ENCODE results near the gene RGS14.
"Not testable (repeated sequence)": the region's sequence is repeated elsewhere in the genome, so short reads cannot be mapped to it uniquely, and the experiment has no call there.

Gene RGS14

GRCh38 chr5:177396807-177397206 is 39.1 kb downstream of the RGS14 start:
- DNase-seq (ENCODE audit: insufficient read length, low spot score): no peak
- FAIRE-seq: no peak

DNA sequence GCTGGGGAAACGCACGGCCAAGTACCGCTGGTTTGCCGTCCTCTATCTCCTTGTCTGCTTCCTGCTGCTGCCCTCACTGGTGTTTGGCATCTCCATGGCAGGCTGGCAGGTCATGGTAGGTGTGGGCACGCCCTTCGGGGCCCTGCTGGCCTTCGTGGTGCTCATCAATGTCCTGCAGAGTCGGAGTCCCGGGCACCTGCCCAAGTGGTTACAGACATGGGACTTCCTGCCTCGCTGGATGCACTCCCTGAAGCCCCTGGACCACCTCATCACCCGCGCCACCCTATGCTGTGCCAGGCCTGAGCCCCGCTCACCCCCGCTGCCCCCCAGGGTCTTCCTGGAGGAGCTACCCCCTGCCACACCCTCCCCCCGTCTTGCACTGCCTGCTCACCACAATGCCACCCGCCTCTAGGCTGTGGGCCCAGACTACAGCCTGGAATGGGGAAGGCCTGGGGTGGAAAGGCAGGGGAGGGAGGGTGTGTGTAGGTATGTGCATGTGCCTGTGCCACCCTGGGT is 40.2 kb downstream of the RGS14 start:
- no peak for DNase-seq (ENCODE audit: insufficient read length, low spot score)
- FAIRE-seq: no peak

DNA sequence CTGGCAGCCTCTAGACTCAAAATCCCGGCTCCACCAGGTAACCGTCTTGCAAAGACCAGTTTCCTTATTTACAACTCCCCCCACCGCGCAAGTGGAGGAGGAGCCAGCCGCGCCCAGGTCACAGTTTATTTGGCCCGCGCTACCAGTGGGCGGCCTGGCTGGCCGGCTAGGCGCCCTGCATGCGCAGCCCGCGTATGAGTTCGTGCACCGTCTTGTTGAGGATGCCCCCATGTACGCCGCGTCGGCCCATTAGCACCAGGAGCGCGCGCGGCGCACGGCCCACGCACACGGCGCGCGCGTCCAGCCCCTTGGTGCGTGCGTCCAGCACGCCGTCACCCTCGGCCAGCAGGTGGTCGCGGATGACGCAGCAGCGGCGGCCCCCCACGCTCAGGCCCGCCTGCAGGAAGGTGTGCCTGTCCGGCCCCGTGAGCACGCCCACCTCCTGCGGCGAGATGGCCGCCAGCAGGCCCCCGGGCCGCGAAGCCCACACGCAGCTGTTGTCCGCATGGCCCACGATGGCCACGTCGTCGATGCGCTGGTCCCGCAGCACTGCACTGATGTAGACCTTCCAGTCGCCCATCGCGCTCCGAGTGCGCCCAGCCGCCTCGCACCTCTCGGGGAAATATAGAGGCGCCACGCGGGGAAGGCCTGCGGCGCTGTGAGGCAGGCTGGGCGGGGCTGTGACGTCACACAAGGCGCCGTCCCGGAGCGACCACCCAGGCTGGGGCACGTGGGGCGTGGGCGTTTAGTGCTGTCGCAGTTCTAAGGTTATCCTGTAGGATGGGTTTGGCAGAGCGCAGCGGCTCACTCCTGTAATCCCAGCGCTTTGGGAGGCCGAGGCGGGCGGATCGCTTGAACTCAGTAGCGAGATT is 42.5 kb downstream of the RGS14 start, which contains the start of gene PFN3:
Gene PFN3, minus strand, starts transcription at position 665 of the 872 bp plus-strand sequence. Its CDS starts 85 bp downstream, at position 580.
- DNase-seq (ENCODE audit: insufficient read length, low spot score) (no peak), FAIRE-seq (no peak)

GRCh38 chr5:177402271-177403043 is 44.7 kb downstream of the RGS14 start:
- FAIRE-seq (peak; percentile 81), DNase-seq (ENCODE audit: insufficient read length, low spot score) (peak; percentile 89)

- peak; percentile 40 for FAIRE-seq
- DNase-seq (ENCODE audit: insufficient read length, low spot score): peak; percentile 55
Measured at GRCh38 chr5:177403102-177403791, 45.5 kb downstream of the RGS14 start.

DNA sequence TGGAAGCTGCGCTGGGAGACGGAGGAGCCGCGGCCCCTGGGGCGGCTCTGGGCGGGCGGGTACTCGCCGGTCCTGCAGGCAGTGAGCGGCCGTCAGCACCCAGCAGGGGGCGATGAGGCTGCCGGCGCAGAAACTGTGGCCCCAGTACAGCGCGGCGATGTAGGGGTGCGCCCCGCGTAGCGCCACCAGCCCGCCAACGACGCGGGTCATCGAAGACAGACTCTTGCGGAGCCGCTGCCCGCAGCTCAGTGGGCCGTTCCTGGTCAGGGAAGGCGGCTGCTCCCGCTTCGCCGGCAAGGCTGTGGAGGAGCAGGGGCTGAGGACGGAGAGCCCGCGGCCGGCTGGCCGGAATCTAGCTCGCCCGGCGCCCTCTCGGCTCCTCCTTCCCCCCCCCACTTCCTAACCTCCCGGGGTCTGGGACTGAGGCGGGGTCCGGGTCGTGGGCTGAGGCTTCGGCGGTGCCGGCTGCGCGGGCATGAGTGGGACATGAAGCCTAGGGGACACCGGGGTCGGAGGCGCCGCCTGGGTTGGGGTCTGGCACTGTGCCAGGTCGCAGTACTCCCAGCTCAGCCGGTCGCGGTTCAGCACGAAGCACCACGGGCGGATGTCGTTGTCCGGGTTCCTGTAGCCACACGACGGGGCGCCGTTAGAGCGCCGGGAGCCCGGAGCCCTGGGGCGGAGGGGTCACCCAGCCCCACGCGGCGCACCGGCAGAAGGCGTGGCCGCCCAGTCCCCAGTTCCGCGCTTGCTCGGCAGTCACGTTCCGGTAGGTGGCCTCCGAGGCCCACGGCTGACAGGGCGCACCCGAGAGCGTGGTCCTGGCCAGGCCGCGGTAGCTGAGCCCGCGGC is 46.3 kb downstream of the RGS14 start:
- peak; percentile 94 for FAIRE-seq

GRCh38 chr5:177404641-177405179 is 47.0 kb downstream of the RGS14 start:
- FAIRE-seq: no peak
- DNase-seq (ENCODE audit: insufficient read length, low spot score): no peak

More for the DNA sequence above, 46.3 kb downstream of the RGS14 start:
- DNase-seq (ENCODE audit: insufficient read length, low spot score): peak; percentile 93

GRCh38 chr5:177405312-177405711 is 47.6 kb downstream of the RGS14 start:
- FAIRE-seq (no peak), DNase-seq (ENCODE audit: insufficient read length, low spot score) (no peak)

GRCh38 chr5:177405805-177406204 is 48.1 kb downstream of the RGS14 start:
- DNase-seq (ENCODE audit: insufficient read length, low spot score): no peak
- FAIRE-seq: peak; percentile 23

GRCh38 chr5:177409043-177409801 is 51.5 kb downstream of the RGS14 start, which contains the start of gene F12:
F12 (minus strand) TSS chr5:177409564; CDS start chr5:177409527, 37 bp downstream.
- no peak for DNase-seq (ENCODE audit: insufficient read length, low spot score)
- FAIRE-seq: no peak

GRCh38 chr5:177410575-177410974 is 52.9 kb downstream of the RGS14 start:
- DNase-seq (ENCODE audit: insufficient read length, low spot score) (no peak), FAIRE-seq (peak; percentile 75)

GRCh38 chr5:177412603-177413233 is 55.0 kb downstream of the RGS14 start:
- DNase-seq (ENCODE audit: insufficient read length, low spot score) (no peak), FAIRE-seq (peak; percentile 96)

GRCh38 chr5:177414481-177414880 is 56.8 kb downstream of the RGS14 start:
- no peak for DNase-seq (ENCODE audit: insufficient read length, low spot score)
- no peak for FAIRE-seq

DNA sequence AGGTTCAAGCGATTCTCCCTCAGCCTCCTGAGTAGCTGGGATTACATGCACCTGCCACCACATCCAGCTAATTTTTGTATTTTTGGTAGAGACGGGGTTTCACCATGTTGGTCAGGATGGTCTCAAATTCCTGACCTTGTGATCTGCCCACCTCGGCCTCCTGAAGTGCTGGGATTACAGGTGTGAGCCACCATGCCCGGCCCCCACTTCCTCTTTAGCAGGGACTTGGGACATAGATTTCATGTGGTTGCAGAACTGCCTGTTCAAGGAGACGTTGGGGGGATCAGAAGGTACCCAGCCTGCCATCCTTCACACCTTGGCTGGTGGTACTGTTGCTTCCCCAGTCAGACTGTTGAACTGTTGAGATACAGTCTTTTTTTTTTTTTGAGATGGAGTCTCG is 59.4 kb downstream of the RGS14 start:
- FAIRE-seq: not testable (repeated sequence)

DNA sequence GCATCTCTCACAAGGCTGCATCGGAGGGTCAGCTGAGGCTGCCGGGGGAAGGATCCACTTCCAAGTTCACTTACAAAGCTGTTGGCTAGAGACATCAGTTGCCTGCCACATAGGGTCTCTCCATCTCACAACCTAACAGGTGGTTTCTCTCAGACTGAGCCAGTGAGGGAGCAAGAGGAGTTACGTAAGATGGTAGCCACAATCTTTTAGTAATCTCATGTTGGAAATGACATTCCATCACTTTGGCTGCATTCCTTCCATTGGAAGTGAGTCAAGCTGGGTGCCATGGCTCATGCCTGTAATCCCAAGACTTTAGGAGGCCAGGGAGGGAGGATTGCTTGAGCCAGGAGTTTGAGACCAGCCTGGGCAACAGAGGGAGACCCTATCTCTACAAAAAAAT is 61.3 kb downstream of the RGS14 start:
- DNase-seq (ENCODE audit: insufficient read length, low spot score) (no peak), FAIRE-seq (no peak)

More for the DNA sequence above, 59.4 kb downstream of the RGS14 start:
- DNase-seq (ENCODE audit: insufficient read length, low spot score): not testable (repeated sequence)

GRCh38 chr5:177420472-177420871 is 62.7 kb downstream of the RGS14 start:
- not testable (repeated sequence) for DNase-seq (ENCODE audit: insufficient read length, low spot score); FAIRE-seq

GRCh38 chr5:177421062-177421798 is 63.5 kb downstream of the RGS14 start:
- FAIRE-seq (no peak), DNase-seq (ENCODE audit: insufficient read length, low spot score) (no peak)

All from GM19239 (cell line).